Activated CD8-positive, alpha-beta T cell treated with anti-CD3 and anti-CD28 coated beads, Interleukin-2, amount 10 ng/mL, durations not matched to agents 7 days and 5 days (primary cell): Measurements from ENCODE around the gene APOL1. TPM values are rescaled to one million over a fixed set of nuclear protein-coding genes. Genes with fewer than 3 reads are reported as not detected.
"Not testable (repeated sequence)": the region's sequence is repeated elsewhere in the genome, so short reads cannot be mapped to it uniquely, and the experiment has no call there.

Experiments
- ATAC-seq: fragments of 150-1000 bp; cut with Tn5 transposase; one replicate; pipeline ENCODE4 v1.10.0; 2021; ENCODE audit warnings: moderate library complexity
- CTCF ChIA-PET: fragments of 350-600 bp; sonication (Branson Sonifier 250); formaldehyde crosslinking; loops from one replicate; lab custom pipeline; 2021; ENCODE audit warnings: antibody characterized with exemption; lab: Charles Lee
- POLR2A ChIA-PET: fragments of 350-600 bp; sonication (Branson Sonifier 250); formaldehyde crosslinking; loops from one replicate; lab custom pipeline; 2021; ENCODE audit warnings: antibody characterized with exemption; lab: Charles Lee
- DNase-seq: peaks from one replicate; pipeline ENCODE4 v3.0.0-alpha.2; 2020
- H3K27ac Mint-ChIP-seq: one replicate; pipeline ENCODE4 v1.8.0; 2021; ENCODE audit warnings: mild to moderate bottlenecking, mixed read lengths
- H3K27me3 Mint-ChIP-seq: one replicate; pipeline ENCODE4 v1.8.0; 2021; ENCODE audit warnings: low read depth, mixed read lengths
- H3K36me3 Mint-ChIP-seq: one replicate; pipeline ENCODE4 v1.8.0; 2021; ENCODE audit warnings: low read depth, mixed read lengths
- H3K4me1 Mint-ChIP-seq: one replicate; pipeline ENCODE4 v1.8.0; 2021; ENCODE audit warnings: low read depth, mixed read lengths
- H3K4me3 Mint-ChIP-seq: one replicate; pipeline ENCODE4 v1.8.0; 2021; ENCODE audit warnings: mild to moderate bottlenecking, mixed read lengths
- H3K9me3 Mint-ChIP-seq: one replicate; pipeline ENCODE4 v1.8.0; 2022; ENCODE audit warnings: mixed read lengths; ENCODE audit not compliant: insufficient read depth
- total RNA-seq, 2 experiments: library from RNA; stranded (reverse); gene quantifications; one replicate each; pipeline ENCODE4 v1.2.3, GENCODE V29; 2021

Gene APOL1
- total RNA-seq, 2 experiments from 2014 or later: 37.4 to 38.2 TPM

DNA sequence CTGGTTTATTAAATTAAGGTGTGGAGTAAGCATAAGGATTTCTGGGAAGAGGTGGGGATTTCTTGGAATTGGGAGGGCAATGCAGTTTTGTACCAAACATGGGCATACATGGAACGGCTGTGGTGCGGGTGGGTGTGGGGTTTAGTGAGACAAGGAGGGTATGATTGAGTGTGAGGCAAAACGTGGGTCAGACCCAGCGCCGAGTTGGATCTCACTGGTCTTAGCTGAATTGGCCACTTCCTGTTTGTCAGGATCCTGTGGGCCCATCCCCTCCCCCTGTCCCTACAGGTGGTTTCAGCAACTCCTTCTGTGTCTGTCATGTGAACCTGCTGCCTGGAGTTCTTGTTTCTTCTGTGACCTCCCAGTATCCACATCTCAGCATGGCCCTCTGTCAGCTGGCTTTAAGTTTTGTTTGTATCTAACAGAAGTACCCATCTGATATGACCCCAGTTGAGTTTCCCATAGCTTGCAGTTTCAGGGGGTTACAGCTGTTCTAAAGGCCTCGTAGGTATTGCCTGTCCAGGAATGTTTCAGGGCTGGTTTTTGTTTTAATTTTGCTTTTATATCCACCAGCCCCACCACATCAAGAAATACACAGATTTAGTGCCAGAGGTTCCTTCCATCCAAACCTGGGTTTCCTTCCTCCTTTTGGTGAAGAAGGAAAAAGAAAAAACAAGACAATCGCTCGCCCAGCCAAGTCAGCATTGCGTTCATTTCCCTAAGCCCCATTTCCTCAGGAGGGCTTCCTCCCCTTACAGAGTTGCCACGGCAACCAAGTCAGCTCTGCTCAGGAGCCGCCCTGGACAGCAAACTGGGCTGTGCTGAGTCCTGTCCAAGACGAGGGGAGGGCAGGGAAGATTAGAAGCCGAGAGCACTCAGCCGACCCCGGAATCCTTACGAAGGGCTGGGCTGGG is 6.0 kb downstream of the APOL1 start:
- ChIA-PET CTCF (interaction anchor here (4.5 kb wide), 1 partner anchor 20 kb away, joined by 25 read pairs; the partner anchor contains the start of gene APOL2), POLR2A (interaction anchor here (1.4 kb wide), 1 partner anchor 19 kb away, joined by 4 read pairs; the partner anchor contains the start of gene APOL2)
- DNase-seq (peak; percentile 66), ATAC-seq (peak; percentile 41)
- peaks cover 71% of the 10 kb centered on the region for H3K36me3 Mint-ChIP-seq
- H3K4me1 Mint-ChIP-seq: peaks cover 59% of the 10 kb centered on the region
- no peaks in the 10 kb centered on the region for H3K27me3 Mint-ChIP-seq
- H3K27ac Mint-ChIP-seq: peak overlapping the region; percentile 85
- peak overlapping the region; percentile 37 for H3K4me3 Mint-ChIP-seq
- H3K9me3 Mint-ChIP-seq: no peaks in the 10 kb centered on the region

DNA sequence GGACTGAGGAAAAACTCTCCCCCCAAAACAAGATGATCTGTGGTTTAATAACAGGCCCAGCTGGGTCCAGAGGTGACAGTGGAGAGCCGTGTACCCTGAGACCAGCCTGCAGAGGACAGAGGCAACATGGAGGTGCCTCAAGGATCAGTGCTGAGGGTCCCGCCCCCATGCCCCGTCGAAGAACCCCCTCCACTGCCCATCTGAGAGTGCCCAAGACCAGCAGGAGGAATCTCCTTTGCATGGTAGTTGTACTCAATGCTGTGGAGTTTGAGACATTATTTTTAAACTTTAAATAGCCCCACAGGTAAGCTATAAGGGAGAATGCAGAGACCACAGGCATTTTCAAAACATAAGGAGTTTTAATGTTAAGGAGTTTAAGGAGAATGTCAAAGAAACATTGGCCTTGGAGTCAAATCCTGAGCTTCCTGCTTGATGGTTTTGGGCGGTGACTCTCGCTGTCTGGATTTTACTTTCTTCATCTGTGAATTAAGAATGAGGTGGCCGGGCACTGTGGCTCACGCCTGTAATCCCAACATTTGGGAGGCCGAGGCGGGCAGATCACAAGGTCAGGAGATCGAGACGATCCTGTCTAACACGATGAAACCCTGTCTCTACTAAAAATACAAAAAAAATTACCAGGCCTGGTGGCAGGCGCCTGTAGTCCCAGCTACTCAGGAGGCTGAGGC is 6.8 kb downstream of the APOL1 start:
- CTCF ChIA-PET: interaction anchor here (2.2 to 4.5 kb wide), 2 partner anchors 18 to 21 kb away, joined by 9 to 25 read pairs; partner anchors contain the start of gene APOL2
- peak overlapping the region; percentile 3 for H3K4me3 Mint-ChIP-seq

DNA sequence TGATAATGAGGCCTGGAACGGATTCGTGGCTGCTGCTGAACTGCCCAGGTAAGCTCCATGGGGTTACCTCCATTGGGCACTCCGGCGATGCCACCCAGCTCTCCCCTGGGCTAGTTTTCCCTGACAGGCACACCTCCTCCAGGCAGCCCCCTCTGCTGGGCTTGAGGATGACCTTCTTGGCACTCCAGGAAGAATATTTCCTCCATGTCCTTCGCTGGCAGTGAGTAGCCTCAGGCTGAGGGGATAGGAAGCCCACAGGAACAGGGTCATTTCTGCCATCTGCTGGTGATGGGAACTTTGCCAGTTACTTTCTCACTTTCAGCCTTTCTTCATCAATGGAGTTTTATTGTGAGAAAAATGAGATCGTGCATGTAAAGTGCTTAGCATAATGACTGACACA is 8.7 kb downstream of the APOL1 start:
- H3K4me3 Mint-ChIP-seq, DNase-seq, H3K27ac Mint-ChIP-seq, H3K9me3 Mint-ChIP-seq, H3K27me3 Mint-ChIP-seq, ATAC-seq: not testable (repeated sequence)
- ChIA-PET CTCF (interaction anchor here (0.6 to 4.5 kb wide), 5 partner anchors 16 to 67 kb away, joined by 3 to 25 read pairs (median 4); partner anchors contain the start of gene APOL2), POLR2A (interaction anchor here (0.6 kb wide), 1 partner anchor 17 kb away, joined by 3 read pairs; no protein-coding TSS in a partner anchor)
- H3K36me3 Mint-ChIP-seq: peaks cover 67% of the 10 kb centered on the region
- H3K4me1 Mint-ChIP-seq: peaks cover 33% of the 10 kb centered on the region

More for the DNA sequence above, 6.8 kb downstream of the APOL1 start:
- H3K27me3 Mint-ChIP-seq: no peaks in the 10 kb centered on the region
- POLR2A ChIA-PET: interaction anchor here (1.4 kb wide), 1 partner anchor 20 kb away, joined by 4 read pairs; the partner anchor contains the start of gene APOL2
- peaks cover 51% of the 10 kb centered on the region for H3K4me1 Mint-ChIP-seq
- H3K36me3 Mint-ChIP-seq: peaks cover 71% of the 10 kb centered on the region
- DNase-seq (no peak), ATAC-seq (no peak)
- peak overlapping the region; percentile 85 for H3K27ac Mint-ChIP-seq
- H3K9me3 Mint-ChIP-seq: no peaks in the 10 kb centered on the region

DNA sequence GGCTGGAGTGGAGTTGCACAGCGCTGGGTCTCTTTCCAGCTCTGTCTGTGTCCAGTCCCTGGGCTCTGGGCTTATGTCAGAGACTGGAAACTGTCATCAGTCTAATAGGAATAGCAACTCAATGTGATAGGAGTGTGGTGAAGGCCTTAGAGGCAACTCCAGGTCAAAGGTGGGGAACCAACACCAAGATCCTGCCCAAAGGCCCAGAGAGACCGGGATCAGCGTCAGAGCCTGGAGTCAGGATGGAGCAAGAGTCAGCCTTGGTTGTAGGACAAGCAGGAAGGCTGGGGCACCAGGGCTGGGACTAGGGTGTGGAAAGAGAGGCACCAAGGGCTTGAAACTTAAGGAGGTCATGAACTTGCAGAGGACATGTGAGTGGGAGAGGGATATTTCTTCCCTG is 9.4 kb downstream of the APOL1 start:
- Mint-ChIP-seq H3K4me1 (peaks cover 27% of the 10 kb centered on the region), H3K36me3 (peaks cover 67% of the 10 kb centered on the region)
- H3K9me3 Mint-ChIP-seq, ATAC-seq, H3K4me3 Mint-ChIP-seq, H3K27ac Mint-ChIP-seq, POLR2A ChIA-PET, DNase-seq, H3K27me3 Mint-ChIP-seq: not testable (repeated sequence)
- CTCF ChIA-PET: interaction anchor here (4.5 kb wide), 1 partner anchor 23 kb away, joined by 25 read pairs; the partner anchor contains the start of gene APOL2

DNA sequence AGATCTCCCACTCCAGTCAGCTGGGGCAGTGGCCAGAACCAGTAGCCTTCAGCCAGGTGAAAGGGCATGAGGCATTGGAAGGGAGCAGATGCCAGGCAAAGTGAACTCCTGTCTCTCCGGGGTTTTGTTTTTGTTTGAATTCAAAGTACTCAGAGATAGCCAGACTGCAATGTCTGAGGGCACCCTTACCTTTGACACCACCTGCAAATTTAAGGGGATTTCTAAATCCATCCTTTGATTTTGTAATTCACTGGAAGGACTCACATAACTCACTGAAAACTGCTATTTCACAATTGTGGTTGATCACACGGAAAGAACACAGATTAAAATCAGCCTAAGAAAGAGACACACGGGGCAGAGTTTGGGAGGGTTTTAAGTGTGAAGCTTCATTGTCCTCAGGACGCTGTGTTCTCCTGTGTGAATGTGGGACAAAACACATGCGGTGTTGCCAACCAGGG is 10.3 kb downstream of the APOL1 start:
- ATAC-seq, H3K27ac Mint-ChIP-seq, POLR2A ChIA-PET, H3K4me3 Mint-ChIP-seq, CTCF ChIA-PET, H3K27me3 Mint-ChIP-seq, DNase-seq, H3K9me3 Mint-ChIP-seq: not testable (repeated sequence)
- H3K4me1 Mint-ChIP-seq: peaks cover 19% of the 10 kb centered on the region
- peaks cover 69% of the 10 kb centered on the region for H3K36me3 Mint-ChIP-seq

DNA sequence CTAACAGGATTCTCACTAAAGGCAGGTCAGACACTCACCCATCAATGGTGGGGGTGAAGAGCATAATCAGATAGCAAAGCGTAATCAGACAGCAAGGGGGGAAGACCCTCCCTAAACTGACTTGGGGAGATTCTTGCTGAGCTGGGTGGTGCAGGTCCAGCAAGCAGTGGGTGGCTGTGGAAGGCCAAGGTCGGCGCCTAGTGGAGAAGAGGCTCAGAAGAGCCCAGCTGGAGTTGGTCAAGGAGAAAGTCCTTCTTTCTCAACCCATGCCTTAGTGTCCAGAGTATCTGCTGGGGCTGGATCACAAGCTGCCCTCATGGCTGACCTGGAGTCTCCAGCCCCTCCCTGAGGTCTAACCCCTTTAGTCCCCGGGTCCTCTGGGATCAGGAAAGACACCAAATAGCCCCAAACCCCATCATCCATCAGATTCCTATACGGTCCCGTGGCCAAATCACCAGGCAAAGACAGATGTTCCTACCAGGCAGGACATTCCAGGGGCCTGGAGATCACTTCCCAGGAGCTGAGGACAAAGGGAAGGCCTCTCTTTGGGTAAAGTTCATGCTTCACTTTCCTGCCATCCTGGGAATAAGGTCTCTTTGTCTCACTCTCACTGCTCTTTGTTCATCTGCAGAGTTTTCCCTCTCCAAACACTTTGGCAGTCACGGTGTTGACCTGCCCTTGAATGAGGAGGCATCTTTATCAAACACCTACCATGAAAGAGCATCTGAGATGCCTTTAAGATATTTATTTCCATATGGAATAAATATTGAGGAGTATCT is 11.1 kb downstream of the APOL1 start:
- DNase-seq, CTCF ChIA-PET, POLR2A ChIA-PET, H3K27me3 Mint-ChIP-seq, ATAC-seq, H3K9me3 Mint-ChIP-seq, H3K4me3 Mint-ChIP-seq, H3K27ac Mint-ChIP-seq: not testable (repeated sequence)
- H3K4me1 Mint-ChIP-seq: peaks cover 10% of the 10 kb centered on the region
- H3K36me3 Mint-ChIP-seq: peaks cover 64% of the 10 kb centered on the region

DNA sequence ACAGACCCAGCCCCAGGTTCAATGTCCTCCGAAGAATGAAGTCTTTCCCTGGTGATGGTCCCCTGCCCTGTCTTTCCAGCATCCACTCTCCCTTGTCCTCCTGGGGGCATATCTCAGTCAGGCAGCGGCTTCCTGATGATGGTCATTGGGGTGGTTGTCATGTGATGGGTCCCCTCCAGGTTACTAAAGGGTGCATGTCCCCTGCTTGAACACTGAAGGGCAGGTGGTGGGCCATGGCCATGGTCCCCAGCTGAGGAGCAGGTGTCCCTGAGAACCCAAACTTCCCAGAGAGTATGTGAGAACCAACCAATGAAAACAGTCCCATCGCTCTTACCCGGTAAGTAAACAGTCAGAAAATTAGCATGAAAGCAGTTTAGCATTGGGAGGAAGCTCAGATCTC is 14.1 kb downstream of the APOL1 start:
- Mint-ChIP-seq H3K27ac (no peak overlapping the region), H3K27me3 (no peaks in the 10 kb centered on the region), H3K4me3 (no peak overlapping the region), H3K4me1 (no peaks in the 10 kb centered on the region), H3K36me3 (peaks cover 41% of the 10 kb centered on the region), H3K9me3 (no peaks in the 10 kb centered on the region)
- ChIA-PET POLR2A (interaction anchor here (0.8 kb wide), 1 partner anchor 60 kb away, joined by 3 read pairs; no protein-coding TSS in a partner anchor), CTCF (interaction anchor here (1.7 kb wide), 1 partner anchor 10 kb away, joined by 11 read pairs; no protein-coding TSS in a partner anchor)
- ATAC-seq (no peak), DNase-seq (no peak)

DNA sequence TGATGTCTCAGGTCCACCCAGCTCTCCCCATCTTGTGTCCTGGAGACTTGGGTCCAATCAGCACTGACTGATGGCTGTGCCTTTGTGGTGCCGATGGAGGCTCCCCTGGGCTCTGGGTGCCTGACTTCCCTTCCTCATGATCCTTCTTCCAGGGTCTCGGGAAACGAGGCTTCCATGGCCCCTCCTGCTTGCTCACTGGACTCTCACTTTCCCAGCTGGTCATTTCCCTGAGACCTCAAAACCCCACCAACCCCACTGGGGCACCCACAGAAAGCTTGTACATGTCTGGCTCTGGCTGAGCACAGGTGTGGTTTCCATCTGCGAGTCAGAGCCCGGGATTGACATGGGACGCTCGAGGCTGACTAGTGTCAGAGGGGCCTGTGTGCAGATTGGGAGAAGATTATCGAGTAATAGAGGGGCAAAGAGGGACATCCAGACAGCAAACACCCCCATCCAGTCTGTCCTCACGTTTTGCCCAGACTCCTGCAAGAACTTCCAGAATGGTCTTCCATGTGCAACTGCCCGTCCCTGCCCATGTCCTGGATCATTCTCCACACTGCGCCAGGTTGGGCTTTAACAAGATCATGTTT is 15.1 kb downstream of the APOL1 start:
- no peak overlapping the region for H3K4me3 Mint-ChIP-seq
- POLR2A ChIA-PET: interaction anchor here (0.6 to 0.8 kb wide), 2 partner anchors 12 to 59 kb away, joined by 3 to 4 read pairs; no protein-coding TSS in a partner anchor
- no peak for DNase-seq
- no peaks in the 10 kb centered on the region for H3K9me3 Mint-ChIP-seq
- no peaks in the 10 kb centered on the region for H3K27me3 Mint-ChIP-seq
- H3K27ac Mint-ChIP-seq: no peak overlapping the region
- CTCF ChIA-PET: interaction anchor here (1.7 kb wide), 1 partner anchor 9 kb away, joined by 11 read pairs; no protein-coding TSS in a partner anchor
- no peaks in the 10 kb centered on the region for H3K4me1 Mint-ChIP-seq
- H3K36me3 Mint-ChIP-seq: peaks cover 33% of the 10 kb centered on the region
- no peak for ATAC-seq

DNA sequence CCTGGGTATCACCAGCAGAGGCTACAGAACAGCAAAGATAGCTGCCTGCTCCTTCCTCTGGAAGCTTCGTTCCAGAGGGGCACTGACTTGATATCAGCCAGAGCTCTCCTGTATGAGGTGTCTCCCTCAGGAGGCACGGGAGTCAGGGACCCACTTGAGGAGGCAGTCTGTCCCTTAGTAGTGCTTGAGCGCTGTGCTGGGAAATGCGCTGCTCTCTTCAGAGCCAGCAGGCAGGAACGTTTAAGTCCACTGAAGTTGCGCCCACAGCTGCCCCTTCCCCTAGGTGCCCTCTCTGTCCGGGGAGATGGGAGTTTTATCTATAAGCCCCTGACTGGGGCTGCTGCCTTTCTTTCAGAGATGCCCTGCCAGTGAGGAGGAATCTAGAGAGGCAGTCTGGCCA is 18.3 kb downstream of the APOL1 start:
- CTCF ChIA-PET: interaction anchor here (1.0 to 1.5 kb wide), 2 partner anchors 30 to 76 kb away, joined by 3 read pairs; no protein-coding TSS in a partner anchor
- DNase-seq, H3K4me1 Mint-ChIP-seq, H3K4me3 Mint-ChIP-seq, H3K27me3 Mint-ChIP-seq, H3K9me3 Mint-ChIP-seq, ATAC-seq, H3K27ac Mint-ChIP-seq, POLR2A ChIA-PET: not testable (repeated sequence)
- H3K36me3 Mint-ChIP-seq: peaks cover 20% of the 10 kb centered on the region

DNA sequence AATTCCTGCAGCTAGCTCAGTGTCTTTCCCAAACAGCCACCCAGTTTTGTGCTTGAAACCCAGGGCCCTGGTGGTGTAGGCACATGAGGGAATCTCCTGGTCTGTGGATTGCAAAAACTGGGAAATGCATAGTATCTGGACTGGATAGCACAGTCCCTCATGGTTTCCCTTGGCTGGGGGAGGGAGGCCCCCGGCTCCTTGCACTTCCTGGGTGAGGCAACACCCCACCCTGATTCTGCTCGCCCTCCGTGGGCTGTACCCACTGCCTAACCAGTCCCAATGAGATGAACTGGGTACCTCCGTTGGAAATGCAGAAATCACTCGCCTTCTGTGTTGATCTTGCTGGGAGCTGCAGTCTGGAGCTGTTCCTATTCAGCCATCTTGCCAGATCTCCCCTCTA is 19.0 kb downstream of the APOL1 start:
- POLR2A ChIA-PET, H3K27me3 Mint-ChIP-seq, H3K9me3 Mint-ChIP-seq, ATAC-seq, H3K27ac Mint-ChIP-seq, CTCF ChIA-PET, H3K4me3 Mint-ChIP-seq, DNase-seq: not testable (repeated sequence)
- peaks cover 15% of the 10 kb centered on the region for H3K36me3 Mint-ChIP-seq
- peaks cover 13% of the 10 kb centered on the region for H3K4me1 Mint-ChIP-seq
